ENCODE results near the gene RGS7.

Gene RGS7

DNA sequence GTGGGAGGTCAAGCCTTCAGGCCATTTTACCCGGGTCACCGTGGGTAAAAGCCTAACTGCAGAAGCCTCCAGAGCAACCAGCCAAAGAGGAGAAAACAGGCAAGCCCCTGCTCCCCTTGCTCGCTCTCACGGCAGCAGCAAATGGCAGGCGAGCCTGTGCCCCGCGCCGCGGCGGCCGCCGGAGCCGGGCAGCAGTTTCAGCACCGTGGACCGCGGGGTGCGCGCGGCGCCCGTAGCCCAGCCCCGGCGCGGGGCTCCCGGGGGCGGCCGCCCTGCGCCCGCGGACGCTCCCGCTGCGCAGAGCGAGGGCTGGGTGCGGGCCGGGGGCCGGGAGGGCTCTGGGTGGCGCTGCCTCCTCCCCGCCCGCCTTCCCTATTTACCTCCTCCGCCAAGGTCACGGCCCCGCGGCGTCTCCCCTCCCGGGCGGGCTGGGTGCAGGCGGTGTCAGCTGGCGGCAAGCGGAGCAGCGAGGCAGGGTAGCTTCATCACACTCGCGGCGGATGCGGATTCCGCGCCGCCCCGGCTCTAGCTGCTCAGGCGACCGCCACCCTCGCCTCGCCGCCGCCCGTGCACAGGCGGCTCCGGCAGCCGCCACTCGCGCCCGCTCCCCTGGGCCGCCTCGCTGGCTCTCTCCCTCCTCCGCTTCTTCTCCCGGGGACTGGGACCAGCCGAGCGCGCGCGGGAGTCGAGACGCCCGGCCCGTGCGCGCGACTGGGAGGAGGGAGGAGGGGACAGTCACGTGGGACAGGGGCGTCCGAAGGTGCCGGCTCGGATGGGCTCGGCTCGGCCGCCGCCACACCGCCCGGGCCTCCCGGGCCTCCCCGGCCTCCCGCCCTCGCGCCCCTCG is at the start of gene RGS7:
Gene RGS7 (minus strand): TSS at position 687 of the 847 bp plus-strand sequence.
- peak in 1 of 2 donors; percentile 25 for ATAC-seq

DNA sequence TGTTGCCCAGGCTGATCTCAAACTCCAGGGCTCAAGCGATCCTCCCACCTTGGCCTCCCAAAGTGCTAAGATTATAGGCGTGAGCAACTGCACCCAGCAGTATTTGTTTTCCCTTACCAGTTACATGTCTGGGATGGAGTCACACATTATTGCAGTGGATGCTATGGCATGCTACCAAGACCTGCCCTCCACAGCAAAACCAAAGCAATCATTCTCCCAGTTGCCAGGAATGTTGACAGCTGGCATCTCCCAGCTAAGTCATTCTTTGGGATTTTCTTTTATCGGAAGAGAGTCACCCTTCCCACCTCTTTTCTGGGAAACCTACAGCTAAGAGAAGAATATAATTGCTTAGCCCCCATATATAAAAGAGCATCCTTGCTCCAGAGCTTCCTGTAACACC is 49.4 kb upstream of the RGS7 start:
- no peak for ATAC-seq

DNA sequence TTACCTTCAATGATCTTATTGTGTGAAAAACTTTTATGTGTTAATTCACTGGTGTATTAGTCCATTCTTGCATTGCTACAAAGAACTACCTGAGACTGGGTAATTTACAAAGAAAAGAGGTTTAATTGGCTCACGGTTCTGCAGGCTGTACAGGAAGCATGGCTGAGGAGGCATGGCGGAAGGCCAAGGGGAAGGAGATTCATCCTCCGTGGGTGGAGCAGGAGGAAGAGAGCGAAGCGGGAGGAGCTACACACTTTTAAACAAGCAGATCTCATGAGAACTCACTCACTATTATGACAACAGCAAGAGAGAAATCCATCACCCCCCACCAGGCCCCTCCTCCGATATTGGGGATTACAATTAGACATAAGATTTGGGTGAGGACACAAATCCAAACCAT is 44.2 kb upstream of the RGS7 start:
- ATAC-seq = no peak

DNA sequence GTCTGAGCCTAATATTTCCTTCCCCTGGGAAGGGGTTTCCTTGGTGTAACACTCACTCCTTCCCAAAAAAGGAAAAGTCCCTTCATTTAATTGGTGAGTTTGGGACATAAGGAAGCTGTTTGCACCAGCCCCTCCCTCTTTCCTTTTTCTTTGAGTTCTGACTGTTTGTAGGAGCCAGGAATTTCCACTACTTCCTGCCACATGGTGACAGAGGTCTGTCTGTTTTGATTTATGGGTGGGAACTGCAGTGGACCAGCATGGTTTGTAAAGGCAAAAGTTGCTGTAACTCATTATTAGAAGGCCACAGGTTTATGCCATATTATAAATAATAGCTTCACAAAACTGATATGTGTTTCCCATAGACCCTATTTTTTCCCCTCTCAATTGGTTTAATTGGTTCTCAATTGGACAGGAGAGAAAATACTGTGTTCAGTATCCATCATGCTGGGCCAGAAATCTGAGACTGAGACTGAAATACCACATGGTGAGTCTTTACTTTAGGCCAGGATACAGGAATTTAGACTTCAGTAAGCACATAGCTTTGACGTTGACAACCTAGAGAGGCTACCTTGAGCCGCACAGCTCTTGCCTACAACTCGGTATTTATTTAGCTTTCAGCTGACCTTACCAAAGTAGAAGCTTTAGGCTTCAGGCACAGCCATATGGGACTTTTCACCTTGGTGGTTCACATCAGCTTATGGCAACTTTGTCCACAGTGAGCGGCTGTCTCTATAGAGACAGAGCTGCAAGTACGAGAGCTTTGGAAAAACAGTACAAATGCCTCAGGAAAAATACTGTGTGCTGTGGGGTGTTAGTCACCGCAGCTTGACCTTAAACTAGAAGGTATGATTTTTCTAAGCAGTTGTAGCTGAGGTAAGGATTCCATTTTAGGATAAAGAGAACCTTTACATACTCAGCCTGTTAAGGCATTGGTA is 40.0 kb upstream of the RGS7 start:
- ATAC-seq = no peak

DNA sequence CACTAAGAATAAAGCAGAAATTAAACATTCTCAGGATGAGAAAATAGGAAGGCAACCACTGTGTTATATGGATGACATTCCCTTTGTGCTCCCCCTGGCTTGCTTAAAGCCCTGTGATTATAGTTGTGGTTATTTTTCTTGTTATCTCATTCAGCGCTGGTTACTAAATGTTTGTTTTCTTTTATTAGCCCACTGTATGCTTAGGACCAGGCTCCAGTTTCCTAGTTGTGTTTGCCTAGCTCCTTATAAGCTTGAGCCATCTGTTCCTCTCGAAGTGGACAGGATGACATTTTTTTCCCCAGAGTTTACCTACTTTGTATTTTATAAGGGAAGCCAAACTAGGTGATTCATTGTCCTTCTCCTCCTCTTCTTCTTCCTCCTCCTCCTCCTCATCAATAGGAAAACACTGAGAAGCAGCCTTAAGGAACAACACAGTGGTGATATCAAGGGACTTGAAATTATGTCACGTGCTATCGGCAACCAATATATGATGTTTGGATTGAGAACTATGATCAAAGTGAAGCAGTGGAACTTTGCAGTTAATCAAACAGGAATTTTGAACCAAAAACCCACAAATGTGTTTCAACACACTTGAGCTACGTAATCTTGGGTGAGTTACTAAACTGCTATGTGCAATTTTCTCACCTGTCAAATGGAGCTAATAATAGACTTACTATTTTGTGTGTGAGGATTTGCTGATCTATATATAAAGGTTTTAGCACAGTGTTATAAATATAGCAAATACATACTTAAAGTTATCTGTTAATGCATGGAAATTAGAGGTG is 35.1 kb upstream of the RGS7 start:
- no peak for ATAC-seq

DNA sequence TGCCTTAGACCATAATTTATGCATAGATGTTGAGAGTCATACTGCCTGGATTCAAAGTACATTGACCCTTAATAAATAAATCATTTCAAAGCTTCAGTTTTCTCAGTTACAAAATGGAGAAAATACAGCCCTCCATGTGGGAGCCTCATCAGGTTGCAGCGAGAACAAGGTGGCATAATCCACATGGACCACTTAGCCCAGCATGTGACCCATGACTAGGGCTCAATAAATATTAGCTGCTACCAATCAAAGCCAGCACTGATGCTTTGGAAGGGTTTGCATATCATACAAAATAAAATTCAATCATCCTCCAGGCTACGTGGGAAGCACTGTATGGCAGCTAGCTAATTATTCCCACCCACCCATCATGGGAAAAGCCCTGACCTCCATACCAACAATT is 33.5 kb upstream of the RGS7 start:
- no peak for ATAC-seq

DNA sequence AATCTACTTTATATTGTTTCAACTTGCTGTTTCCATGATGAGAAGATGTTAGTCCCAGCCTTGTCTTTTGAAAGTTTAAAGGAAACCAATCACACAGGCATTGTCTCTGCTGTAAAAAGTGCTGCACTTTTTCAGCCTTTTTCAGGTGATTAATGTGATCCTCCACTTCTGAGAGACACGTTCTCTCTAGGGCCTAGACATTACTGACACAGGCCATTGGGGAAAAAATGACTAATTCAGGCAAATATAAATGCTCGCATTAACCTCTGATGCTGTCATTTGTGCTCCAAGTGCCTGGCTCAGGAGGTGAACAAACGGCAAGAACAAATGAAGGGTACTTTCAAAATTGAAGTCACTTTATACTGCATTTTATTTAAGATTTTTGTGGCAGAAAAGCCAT is 32.4 kb upstream of the RGS7 start:
- ATAC-seq = no peak

DNA sequence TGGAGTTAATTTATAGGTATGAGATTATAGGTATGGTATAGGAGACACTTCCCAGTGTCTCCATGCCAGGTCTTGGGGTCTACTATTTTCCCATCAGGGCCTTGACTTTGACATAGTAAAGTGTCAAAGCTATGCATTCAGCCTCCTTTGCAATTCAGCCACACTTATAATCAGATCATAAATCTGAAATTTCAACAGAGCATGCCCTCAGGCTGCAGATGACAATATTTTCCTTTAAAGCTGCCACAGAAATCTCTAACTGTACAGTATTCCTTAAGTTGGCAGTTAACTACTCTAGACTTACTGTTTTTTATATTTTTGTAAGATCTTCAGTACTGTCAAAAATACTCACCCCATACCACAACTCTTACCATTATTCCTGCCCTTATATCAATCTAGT is 30.2 kb upstream of the RGS7 start:
- no peak for ATAC-seq

DNA sequence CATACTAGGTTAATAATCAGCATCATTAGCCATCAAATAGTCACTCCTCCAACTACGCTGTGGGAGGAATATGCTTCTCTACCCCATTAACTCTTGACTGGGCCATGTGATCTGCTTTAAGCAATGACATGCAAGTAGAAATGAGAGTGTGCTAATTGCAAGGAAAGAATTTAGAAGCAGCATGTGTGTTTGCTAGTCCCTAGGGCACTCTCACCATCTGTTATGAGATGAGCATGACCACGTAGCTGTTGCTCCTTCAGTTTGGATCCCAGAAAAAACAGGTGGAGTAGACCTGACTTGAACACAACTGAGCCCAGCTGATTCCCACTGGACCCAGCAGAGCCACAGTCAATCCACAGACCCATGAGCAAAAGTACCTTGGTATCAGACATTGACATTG is 19.7 kb upstream of the RGS7 start:
- no peak for ATAC-seq

DNA sequence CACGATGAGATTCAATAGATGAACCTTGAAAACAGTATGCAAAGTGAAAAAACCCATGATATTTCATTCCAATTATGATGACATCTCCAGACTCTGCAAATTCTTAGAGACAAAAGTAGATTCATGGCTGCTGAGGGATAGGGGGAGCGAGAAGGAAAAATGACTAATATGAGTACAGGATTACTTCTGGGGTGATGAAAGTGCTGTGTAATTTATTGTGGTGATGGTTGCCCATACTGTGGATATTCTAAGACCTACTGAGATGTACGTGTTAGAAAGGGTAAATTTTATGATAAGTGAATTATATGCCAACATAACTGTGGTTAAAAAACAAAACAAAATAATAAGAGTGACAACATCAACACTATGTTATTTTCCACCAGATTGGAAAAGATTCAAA is 18.9 kb upstream of the RGS7 start:
- ATAC-seq = no peak

DNA sequence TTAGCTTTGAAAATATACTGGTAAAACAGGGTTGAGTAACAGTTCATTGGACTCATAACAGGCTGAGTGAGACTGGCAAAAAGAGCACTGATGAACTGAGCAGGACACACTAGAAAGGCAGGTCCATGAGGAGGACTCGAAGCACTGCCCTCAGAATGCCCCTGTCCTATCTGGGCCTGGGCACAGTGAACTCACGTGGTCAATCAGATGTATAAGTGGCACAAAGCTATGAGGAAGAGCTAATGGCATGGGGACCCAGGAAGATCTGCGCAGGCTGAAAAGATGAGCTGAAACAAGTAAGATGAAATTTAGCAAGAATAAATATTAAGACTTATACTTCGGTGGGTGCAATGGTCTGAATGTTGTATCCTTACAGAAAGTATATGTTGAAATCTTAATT is 9.2 kb upstream of the RGS7 start:
- ATAC-seq = no peak

DNA sequence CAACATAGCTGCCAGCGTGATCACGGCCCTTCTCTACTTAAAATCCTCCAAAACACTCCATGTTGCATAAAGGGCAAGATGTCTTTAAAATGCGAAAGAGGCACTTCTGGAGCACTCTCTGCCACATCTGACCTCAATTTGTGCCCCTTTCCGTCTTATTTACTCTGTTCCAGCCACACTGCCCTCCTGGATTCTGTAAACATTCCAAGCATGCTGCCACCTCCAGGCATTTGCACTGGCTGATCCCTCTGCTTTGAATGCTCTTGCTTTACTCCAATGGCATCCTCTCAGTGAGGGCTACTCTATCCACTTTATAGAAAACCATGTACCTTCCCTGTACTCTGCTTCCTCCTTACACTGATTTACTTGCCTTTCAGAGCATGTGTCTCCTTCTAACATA is 5.3 kb upstream of the RGS7 start:
- ATAC-seq = no peak

DNA sequence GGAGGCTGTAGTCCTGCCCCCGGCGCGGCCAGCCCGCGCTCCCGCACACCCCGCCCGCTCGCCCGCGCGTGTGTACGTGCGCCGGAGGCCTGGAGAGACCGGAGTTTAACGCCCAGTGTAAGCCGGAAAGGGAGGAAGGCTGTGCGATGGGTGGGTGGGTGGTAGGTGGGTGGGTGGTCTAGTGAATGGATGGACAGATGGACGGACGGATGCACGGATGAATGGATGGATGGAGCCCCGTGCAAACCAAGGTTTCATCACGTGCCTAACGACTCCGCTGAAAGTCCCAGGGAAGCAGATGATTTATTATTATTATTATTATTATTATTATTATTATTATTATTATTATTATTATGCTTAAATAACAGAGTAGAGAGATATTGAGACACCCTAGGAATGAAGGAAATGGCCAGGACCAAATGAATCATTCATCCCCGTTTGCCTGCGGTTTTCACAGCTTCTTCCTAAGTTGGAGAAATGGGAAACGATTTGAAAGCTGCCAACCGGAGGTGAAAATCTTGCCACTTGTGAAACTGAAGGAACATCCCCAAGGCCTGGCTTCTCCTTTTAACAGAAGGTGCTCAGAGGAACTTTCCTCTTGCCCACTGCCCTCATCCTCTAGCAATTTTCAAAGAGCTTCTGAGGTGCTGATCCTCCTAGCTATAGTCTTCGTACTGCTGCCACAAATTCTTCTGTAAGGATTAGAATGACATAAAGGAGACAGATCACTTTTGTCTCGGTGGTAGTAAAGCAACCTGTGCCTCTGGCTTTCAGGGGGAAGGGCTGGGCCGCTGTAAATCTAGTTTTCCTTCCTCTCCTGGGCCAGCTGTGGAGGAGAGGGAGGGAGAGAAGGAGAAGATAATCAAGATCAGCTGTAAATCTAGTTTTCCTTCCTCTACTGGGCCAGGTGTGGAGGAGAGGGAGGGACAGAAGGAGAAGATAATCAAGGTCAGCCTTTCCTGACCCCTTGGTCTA is 648 bp upstream of the RGS7 start:
- ATAC-seq = no peak

DNA sequence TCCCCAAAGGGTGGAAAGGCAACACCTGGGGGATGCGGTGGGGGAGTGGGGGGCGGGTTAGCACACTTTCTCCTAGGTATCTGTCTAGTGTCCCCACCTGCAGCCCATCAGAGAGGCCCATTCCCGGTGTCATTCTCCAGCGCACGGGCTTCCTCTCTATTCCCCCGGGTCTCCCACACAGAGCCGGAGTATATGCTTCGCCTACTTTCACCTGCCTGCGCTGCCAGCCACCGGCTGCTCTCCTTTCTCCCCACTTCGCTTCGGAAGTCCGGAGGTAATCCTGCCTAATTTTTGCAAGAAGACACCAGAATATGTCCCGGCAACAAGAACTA is 852 bp downstream of the RGS7 start:
- ATAC-seq = no peak

DNA sequence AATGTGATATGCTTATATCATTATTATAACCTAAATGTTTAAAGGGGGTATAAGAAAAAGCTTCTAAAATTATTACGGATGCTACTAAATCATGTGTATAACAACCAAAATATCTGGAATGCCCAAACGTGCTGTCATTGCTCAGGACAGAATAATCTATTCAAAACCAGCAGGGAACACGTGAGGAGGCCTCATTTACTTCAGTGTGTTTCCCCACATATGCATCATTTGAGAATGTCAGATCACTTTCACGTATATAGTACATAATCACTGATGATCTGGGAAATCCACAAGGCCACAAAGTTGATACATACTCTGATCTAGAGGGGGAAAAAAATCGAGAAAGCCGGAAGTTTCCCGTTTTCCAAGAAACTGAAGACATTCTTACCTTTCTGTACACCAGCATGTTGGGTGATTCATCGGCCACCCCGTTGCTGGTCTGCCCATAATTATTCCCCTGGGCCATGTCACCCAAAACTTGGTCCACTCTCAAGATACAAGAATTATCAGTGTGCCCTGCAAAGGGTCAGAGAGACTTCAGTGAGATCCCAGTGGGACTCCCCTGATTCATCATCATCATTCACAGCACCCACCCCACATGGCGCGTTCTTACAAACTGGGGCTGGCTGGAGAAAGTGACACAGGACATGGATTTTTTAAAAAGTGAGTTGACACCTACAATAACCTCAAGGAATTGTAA is 1.5 kb downstream of the RGS7 start:
- no peak for ATAC-seq

DNA sequence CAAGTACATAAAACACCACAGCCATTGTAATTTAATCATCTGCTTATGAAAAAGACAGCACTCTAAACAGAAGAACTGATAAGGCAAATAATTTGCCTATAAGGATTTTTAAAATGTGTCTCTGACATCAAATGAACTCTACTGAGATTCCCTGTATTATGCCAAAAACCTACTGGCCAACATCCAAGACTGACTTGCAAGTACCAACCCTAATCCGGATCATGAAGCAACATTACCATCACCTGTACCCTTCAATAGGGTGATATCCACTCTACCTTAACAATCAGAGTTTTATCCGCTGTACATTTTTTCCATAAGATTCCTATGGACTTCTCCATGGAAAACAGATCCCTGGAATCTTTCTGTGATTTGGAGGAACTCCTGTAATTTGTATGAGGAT is 4.6 kb downstream of the RGS7 start:
- ATAC-seq = no peak

DNA sequence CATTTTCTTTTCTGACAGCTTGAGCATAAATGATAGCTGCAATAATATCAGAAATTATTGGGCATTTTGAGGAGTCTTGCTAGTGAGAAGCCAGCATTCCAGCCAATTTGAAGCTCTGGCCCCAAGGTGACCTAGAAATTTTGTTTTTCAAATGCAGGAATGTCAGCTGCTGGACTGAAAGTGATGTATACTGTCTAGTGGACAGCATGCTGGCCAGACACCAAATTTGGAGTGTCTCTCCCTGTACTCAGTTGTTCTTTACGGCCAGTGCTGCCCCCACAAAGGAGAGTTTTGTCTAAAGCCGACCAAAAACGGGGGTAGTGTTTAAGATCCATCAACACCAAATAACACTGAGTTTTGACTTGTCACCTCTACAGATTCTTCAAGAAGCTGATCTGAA is 5.2 kb downstream of the RGS7 start:
- ATAC-seq = no peak

DNA sequence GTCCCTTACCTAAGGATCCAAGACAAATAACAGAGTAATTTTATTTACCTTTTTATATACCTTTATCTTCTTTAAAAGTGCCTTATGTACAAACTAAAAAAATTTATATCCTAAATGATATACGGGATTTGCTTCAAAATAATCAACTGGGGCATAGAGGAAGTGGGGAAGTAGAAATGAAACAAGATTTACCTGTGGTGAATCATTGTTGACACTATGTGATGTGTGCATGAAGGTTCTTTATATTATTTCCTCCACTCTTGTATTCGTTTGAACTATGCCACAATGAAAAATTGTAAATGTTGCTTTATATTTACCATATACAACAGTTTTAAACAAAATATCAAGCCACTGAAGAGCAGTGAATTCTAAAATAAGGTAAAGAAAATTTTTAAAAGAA is 13.0 kb downstream of the RGS7 start:
- ATAC-seq = no peak

DNA sequence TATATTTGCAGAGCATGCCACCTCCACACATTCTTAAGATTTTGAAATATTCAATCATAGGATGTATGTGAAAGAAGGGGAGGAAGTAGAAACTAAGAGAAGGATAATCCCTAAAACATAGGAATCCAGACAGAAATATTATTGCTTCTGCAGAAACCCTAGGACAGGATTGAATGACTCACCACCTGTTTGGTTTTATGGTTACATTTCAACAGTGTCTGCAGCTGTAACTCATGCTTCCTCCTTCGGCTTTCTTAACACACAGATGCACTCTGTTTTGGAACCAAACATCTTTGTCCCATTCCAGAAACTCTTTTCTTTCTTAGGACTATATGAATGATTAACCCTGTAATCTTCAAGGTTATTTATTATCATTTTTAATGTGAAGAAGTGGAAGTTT is 20.7 kb downstream of the RGS7 start:
- no peak for ATAC-seq

DNA sequence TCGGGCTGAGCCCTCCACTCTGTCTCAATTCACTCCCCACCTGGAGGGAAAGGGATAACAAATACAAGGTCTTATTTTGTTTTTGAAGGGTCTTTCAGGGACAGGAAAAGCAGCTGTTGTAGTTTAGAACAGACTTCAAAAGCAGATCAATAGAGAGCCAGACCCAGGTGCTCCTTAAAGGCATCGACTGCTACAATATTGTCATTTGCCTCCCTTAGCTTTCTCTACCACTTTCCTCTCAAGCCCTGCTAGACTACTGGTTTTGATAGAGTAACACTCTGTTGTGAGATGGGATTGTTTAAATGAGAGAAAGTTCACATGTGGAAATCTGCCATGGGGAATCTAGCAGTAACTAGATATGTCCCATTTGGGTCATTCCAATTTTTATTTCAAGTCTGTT is 24.0 kb downstream of the RGS7 start:
- no peak for ATAC-seq

DNA sequence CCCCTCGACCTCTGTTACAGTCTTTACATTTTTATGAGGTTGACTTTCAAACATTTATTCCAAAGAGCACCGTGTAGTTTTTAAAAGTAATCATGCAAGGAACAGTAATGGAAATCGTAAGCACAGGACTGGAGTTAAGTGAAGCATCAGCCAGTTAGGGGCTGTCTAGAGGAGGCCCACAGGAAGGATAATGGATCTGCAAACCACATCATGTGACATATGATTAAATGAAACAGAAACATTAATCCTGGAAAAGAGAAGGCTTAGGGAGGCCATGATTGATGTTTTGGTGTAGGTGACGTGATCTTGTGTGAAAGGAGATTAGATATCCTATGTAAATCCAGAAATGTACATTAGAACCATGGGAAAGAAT is 25.0 kb downstream of the RGS7 start:
- ATAC-seq = no peak

All from activated CD4-positive, CD25-positive, alpha-beta regulatory T cell treated with anti-CD3 and anti-CD28 coated beads, Interleukin-2, amount 50 U/mL, for 24 hours (primary cell).